GM19372 (cell line): ENCODE results near the gene DLEC1.

Source experiments
- ATAC-seq: cut with Tn5 transposase; IDR thresholded peaks from one replicate; pipeline ENCODE4 v1.9.1; 2021; ENCODE audit warnings: mild to moderate bottlenecking, low read depth, moderate library complexity; ENCODE audit not compliant: unreplicated experiment

The DLEC1 gene

GRCh38 chr3:38000242-38000916 is 38.6 kb upstream of the DLEC1 start:
- ATAC-seq = no peak

- no peak for ATAC-seq
Measured at GRCh38 chr3:38000965-38001455, 38.0 kb upstream of the DLEC1 start.

DNA sequence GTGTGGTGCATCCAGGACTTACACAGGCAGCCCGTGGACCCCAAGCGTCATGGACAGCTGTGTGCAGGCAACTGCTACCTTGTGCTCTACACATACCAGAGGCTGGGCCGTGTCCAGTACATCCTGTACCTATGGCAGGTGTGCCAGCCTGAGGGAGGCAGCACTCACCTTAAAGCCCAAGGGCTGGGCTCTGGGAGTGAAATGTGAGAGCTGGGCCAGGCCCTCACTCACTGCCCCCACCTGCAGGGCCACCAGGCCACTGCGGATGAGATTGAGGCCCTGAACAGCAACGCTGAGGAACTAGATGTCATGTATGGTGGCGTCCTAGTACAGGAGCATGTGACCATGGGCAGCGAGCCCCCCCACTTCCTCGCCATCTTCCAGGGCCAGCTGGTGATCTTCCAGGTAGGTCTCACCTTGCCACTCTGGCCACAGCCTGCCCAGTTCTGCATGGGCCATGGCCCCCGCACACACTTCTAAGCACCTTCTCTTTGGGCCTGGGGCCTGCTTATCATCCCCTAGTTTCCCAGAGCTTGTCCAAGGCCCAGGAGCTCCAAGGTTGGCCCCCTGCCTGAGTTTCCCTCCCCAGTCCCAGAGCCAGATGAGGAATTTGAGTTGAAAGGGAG is 37.4 kb upstream of the DLEC1 start:
- no peak for ATAC-seq

DNA sequence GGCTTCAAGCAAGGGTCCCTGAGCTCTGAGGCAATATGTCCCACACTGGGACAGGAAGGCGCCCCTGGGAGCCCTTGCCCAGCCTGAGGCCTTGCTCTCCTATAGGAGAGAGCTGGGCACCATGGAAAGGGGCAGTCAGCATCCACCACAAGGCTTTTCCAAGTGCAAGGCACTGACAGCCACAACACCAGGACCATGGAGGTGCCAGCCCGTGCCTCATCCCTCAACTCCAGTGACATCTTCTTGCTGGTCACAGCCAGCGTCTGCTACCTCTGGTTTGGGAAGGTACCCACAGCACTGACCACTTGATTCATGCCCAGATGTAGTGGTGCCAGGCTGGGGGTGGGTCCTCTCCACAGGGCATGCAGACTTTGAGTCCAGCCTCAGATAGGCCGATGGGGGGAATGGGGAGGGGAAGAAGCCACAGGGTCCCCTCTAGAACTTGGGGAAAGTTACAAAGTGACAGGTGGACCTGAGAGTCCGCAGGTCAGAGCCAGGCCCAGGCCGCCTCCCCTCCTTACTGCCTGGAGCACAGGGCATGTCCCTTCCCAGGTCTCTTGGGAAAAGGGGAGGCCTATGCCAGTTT is 36.6 kb upstream of the DLEC1 start:
- ATAC-seq = no peak

- ATAC-seq = no peak
Measured at GRCh38 chr3:38002940-38003339, 36.1 kb upstream of the DLEC1 start.

GRCh38 chr3:38003371-38003816 is 35.6 kb upstream of the DLEC1 start:
- no peak for ATAC-seq

DNA sequence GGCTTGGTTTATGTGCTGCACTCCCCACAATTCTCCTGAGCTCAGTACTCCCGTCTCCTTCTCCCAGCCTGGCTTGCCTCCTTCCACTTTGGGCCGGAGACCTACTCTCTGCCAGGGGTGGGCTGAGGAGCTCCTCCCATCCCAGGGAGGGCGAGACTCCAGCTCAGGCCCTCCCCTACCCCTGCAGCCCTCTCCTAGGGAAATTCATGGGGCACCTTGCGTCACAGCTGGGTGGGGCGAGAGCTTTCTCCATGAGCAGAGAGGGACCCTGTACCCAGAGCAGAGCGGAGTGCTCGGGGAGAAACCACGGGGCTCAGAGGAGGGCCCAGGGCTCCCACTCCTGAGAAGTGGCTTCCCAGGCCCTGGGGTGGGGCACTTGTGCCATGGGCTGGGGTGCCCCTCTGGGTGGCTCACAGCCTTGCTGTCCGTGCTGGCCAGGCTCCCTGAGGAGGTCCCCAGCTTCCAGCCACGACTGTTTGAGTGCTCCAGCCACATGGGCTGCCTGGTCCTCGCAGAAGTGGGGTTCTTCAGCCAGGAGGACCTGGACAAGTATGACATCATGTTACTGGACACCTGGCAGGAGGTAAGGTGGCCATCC is 35.1 kb upstream of the DLEC1 start:
- ATAC-seq = no peak

DNA sequence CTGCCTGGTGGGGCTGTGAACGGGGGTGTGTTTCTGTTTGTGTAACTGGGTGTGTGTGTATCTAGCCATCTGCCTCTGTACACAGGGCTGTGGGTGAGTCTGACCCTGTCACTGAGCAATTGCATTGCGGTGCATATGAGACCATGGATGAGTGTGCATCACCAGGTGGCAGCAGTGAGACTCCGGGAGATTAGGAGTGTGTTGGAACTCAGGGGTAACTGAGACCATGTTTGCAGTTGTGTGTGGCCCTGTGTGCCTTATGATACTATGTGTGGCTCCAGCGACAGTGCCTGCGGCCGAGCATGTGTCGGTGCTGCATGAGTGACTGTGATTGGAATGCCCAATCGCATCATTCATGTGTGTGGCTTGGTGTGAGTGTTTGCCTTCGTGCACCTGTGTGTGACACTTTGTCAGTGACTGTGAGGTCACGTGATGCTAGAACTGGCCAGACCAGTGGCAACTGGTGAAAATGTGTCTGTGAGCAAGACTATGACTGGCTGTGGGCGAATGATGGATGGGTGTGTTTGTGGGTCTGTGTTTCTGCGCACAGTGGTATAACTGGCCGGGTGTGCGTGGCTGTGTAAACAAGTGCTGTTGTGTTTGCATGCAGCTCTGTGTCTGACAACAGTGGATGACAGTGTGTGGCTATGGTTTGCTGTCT is 34.5 kb upstream of the DLEC1 start:
- ATAC-seq = no peak

DNA sequence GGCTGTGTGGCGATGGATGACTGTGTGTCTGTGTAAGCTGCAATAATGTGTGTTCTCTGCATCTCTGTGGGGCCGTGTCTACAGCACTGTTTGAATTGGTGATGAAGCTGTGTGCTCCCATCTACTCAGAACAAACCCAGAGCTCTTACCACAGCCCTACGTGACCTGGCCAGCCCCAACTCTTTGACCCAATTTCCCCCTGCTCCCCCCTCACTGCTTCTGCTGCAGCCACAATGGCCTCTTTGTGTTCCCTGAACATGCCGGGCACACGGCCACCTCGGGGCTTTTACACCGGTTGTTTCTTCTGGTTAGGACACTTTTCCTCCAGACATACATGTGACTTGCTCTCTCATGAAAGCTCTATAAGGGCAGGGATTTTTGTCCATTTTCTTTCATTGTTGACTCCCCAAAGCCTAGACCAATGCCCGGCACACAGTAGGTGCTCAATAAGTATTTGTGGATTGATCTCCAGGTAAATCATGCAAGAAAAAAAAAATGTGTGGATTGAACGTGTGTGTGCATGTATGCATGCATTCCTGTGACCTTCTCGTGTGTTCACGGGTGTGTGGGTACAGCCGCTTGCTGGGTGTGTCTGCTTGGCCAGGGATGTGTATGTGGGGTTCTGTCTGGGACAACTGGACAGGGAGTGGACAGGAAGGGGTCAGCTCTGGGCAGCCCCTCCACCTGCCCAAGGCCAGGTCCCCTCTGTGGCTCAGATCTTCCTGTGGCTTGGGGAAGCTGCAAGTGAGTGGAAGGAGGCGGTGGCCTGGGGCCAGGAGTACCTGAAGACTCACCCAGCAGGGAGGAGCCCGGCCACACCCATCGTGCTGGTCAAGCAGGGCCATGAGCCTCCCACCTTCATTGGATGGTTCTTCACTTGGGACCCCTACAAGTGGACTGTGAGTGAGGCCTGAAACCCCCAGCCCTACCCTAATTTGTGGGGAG is 33.7 kb upstream of the DLEC1 start:
- no peak for ATAC-seq

- ATAC-seq = no peak
Measured at GRCh38 chr3:38006031-38006430, 33.0 kb upstream of the DLEC1 start.

- ATAC-seq = no peak
Measured at GRCh38 chr3:38006445-38006995, 32.5 kb upstream of the DLEC1 start.

DNA sequence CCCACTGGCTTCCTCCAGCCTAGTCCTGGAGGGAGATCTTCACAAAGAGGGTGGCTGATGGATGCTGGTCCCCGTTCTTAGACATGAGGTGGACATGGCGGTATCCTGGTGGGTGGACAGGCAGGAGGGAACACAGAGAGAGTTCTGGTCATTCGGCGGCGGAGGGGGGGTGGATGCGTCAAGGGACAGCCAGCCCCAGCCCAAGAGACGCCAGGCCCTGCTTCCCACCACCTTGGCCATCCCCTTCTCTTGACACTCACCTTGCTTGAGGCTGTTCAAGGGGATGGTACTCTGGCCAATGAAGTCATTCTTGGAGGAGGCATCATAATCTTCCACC is 31.3 kb upstream of the DLEC1 start:
- no peak for ATAC-seq

DNA sequence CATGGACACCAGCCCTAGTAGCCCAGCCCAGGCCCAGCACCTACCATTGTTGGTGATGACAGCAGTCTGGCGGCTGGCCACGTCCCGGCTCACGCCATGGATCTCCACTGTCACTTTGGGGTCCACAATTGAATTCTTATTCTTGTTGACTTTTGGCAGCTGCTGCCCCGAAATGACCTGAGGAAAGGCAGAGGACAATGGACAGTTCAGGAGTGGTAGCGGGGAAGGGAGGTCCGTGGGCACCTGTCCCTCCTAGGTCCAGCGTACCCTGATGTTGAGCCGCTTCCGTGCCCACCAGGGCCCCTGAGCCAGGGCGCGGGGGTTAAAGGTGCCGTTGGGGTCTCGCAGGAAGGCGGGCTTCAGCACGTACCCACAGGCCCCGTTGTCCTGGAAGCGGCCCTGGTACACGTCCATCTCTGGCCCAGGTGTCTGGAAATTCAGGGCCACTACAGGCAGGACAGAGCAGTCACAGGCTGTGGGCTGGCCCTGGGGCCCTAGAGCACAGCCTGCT is 30.8 kb upstream of the DLEC1 start:
- ATAC-seq = no peak

GRCh38 chr3:38008971-38009580 is 29.9 kb upstream of the DLEC1 start:
- no peak for ATAC-seq

DNA sequence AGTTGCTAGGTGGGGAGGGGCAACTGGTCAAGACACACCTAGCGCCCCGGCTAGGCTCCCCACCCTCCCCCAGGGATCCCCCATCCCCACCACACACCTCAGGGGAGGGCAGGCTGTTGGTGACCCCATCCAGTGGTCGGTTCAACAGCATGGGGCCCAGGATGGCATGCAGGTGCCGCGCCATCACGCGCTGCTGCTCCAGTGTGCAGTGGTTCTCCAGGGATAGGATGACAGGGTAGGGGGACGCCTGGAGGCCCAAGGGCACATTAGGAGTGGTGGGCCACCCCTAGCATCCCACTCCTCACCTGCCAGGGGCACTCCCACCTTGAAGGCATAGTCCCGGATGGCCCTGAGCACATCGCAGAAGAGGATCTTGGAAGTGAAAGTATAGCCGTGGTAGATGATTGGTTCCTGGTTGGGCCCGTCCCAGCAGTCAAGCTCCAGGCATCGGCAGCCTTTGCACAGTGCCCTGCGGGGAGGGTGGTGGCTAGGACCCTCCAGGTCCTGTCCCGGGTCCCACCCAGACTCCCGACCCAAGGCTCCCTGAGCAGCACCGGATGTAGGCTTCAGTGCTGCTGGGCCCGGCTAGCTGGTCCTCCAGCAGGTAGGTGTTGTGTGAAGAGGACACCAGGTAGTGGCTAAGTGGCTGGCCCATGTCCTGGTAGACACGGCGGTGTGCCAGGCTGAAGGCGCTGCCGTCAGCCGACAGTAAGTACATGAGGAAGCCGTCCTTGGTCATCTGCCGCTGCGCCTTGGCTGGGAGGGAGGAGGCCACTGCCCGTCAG is 29.0 kb upstream of the DLEC1 start:
- no peak for ATAC-seq

GRCh38 chr3:38011111-38011510 is 27.9 kb upstream of the DLEC1 start:
- no peak for ATAC-seq

DNA sequence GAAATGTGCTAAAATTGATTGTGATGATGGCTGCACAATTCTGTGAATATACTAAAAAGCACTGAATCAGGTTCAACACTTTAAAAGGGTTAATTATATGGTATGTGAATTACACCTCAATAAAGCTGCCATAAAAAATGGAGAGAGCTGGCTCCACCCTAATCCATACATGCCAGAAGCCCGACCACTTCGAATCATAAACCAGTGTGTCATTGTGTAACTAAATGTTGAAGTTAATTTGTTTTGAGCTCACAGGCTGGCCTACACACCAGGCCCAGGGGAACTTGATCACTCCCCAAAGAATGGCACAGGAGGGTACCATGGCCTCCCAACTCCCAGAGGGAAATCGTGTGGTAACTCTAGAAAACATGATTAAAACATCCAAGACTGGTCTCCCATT is 23.5 kb upstream of the DLEC1 start:
- ATAC-seq = no peak

DNA sequence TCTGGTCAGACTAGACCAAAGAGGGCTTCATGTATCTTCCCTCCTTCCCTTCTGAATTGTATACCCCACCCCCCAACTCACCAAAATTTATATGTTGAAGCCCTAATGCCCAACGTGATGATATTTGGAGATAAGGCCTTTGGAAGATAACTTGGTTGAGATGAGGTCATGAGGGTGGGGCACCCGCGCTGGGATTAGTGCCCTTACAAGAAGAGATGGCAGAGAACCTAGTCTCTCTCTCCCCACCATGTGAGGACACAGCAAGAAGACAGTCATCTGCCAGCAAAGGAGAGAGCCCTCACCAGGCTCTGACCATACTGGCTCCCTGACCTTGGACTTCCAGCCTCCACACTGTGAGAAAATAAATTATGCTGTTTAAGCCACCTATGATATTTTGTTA is 23.0 kb upstream of the DLEC1 start:
- no peak for ATAC-seq
